Activated naive CD4-positive, alpha-beta T cell treated with anti-CD3 and anti-CD28 coated beads, Interleukin-2, amount 50 U/mL, for 16 hours (primary cell): Measurements from ENCODE around the gene MYO9B.
"Not testable (repeated sequence)": the region's sequence is repeated elsewhere in the genome, so short reads cannot be mapped to it uniquely, and the experiment has no call there.

Experiments
- DNase-seq: peaks from one replicate; pipeline ENCODE4 v3.0.0-alpha.2; 2020

Gene MYO9B

GRCh38 chr19:17094694-17095093 lies 19.1 kb downstream of the MYO9B start:
- DNase-seq = not testable (repeated sequence)

- DNase-seq = no peak
Observed at GRCh38 chr19:17095141-17095919, 19.8 kb downstream of the MYO9B start.

- DNase-seq = no peak
Observed at GRCh38 chr19:17097593-17098126, 22.1 kb downstream of the MYO9B start.

GRCh38 chr19:17098326-17098725 lies 22.7 kb downstream of the MYO9B start:
- no peak for DNase-seq

- no peak for DNase-seq
Observed at GRCh38 chr19:17101686-17102628, 26.4 kb downstream of the MYO9B start.

- no peak for DNase-seq
Observed at GRCh38 chr19:17103177-17103576, 27.6 kb downstream of the MYO9B start.

- no peak for DNase-seq
Observed at GRCh38 chr19:17104679-17105078, 29.1 kb downstream of the MYO9B start.

- DNase-seq = no peak
Observed at GRCh38 chr19:17105556-17105955, 30.0 kb downstream of the MYO9B start.

- DNase-seq = not testable (repeated sequence)
Observed at GRCh38 chr19:17106964-17107363, 31.4 kb downstream of the MYO9B start.

GRCh38 chr19:17107546-17108452 lies 32.2 kb downstream of the MYO9B start:
- DNase-seq = no peak

GRCh38 chr19:17108453-17108784 lies 32.8 kb downstream of the MYO9B start:
- DNase-seq = no peak

GRCh38 chr19:17109300-17109699 lies 33.7 kb downstream of the MYO9B start:
- no peak for DNase-seq

- DNase-seq = no peak
Observed at GRCh38 chr19:17109962-17110598, 34.5 kb downstream of the MYO9B start.

GRCh38 chr19:17110599-17110966 lies 35.0 kb downstream of the MYO9B start:
- no peak for DNase-seq

GRCh38 chr19:17111766-17112165 lies 36.2 kb downstream of the MYO9B start:
- DNase-seq = no peak

GRCh38 chr19:17112271-17112670 lies 36.7 kb downstream of the MYO9B start:
- DNase-seq = no peak

GRCh38 chr19:17112700-17113099 lies 37.1 kb downstream of the MYO9B start:
- DNase-seq = no peak

- DNase-seq = no peak
Observed at GRCh38 chr19:17113127-17113785, 37.7 kb downstream of the MYO9B start.

- DNase-seq = no peak
Observed at GRCh38 chr19:17114414-17114831, 38.8 kb downstream of the MYO9B start.

- DNase-seq = no peak
Observed at GRCh38 chr19:17116996-17117702, 41.6 kb downstream of the MYO9B start.

- DNase-seq = no peak
Observed at GRCh38 chr19:17118957-17119356, 43.4 kb downstream of the MYO9B start.
